Kidney tubule cell (primary cell): ENCODE results near the gene BPIFB2.
"Not testable (repeated sequence)": the region's sequence is repeated elsewhere in the genome, so short reads cannot be mapped to it uniquely, and the experiment has no call there.

Source experiments
- DNase-seq: peaks from one replicate; pipeline ENCODE4 v3.0.0-alpha.2; 2018; ENCODE audit warnings: low spot score

Gene BPIFB2

GRCh38 chr20:33034901-33035492 is 27.5 kb downstream of the BPIFB2 start:
- no peak for DNase-seq

GRCh38 chr20:33037456-33037855 is 30.0 kb downstream of the BPIFB2 start:
- no peak for DNase-seq

DNA sequence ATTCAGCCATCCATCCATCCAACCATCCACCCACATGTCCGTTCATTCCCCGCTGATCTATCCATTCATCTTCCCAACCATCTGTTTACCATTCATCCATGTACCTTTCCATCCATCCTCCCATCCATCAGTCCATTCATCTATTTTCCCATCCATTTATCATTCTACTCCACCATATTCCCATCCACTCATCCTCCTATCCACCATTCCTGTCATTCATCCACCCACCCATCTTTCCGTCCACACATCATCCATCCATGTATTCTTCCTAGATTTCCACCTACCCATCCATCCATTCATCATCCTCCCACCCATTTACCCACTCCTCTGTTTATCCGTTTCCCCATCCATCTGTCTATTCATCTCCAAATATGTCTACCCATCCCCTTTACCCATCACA is 30.7 kb downstream of the BPIFB2 start:
- no peak for DNase-seq

DNA sequence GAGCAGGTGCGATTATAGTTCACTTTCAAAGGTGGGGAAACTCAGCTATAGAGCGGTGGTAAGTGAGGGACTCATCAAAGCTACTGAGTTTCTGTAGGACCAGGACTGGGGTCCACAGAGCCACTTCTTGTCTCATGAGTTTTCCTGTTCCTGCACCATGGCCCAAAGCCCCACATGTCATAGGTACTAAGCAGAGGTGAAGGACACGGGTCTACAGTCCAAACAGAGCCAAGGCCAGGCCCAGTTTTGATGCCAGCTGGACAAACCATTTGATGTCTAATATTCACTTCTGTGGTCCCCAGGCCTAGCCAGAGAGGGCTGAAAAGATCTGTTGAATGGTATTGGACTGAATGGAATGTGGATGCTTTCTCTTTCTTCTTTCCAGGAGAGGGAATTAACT is 34.9 kb downstream of the BPIFB2 start:
- DNase-seq = no peak

GRCh38 chr20:33042983-33043730 is 35.7 kb downstream of the BPIFB2 start:
- no peak for DNase-seq

GRCh38 chr20:33043731-33044181 is 36.3 kb downstream of the BPIFB2 start:
- no peak for DNase-seq

DNA sequence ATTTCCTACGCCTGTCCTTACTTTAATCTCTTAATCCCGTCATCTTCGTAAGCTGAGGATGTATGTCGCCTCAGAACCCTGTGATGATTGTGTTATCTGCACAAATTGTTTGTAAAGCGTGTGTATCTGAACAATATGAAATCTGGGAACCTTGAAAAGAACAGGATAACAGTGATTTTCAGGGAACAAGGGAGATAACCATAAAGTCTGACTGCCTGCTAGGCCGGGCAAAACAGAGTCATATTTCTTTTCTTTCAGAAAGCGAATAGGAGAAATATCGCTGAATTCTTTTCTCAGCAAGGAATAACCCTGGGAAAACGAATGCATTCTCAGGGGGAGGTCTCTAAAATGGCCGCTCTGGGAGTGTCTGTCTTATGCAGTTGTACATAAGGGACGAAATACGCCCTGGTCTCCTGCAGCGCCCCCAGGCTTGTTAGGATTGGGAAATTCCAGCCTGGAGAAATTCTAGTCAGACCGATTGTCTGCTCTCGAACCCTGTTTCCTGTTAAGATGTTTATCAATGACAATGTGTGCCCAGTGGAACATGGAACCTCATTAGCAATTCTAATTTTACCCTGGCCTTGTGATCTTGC is 37.7 kb downstream of the BPIFB2 start:
- DNase-seq = not testable (repeated sequence)

DNA sequence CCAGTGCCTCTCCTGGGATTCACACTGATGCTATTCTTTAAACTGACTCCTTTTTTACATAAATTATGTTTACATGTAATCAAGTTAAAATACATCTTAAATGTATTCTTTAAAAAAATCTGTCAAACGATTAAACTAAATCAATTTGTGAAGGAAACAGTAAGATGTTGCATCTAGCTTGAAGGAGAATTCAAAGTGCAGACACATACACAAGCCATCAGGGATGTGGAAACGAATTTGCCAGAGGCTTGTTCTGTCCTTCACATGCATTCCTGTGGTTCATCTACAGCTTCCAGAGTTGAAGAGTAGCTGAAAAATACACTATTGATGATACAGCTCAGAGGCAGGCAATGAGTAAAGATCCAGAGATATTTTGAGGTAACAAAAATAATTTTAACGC is 38.9 kb downstream of the BPIFB2 start:
- DNase-seq = no peak

GRCh38 chr20:33051333-33051732 is 43.8 kb downstream of the BPIFB2 start:
- no peak for DNase-seq

GRCh38 chr20:33053291-33054106 is 46.0 kb downstream of the BPIFB2 start, which contains the start of gene BPIFB3:
Gene BPIFB3, plus strand, starts transcription at chr20:33053903. Its CDS starts 1,533 bp downstream, at chr20:33055436.
- DNase-seq = no peak

- no peak for DNase-seq
Measured at GRCh38 chr20:33054381-33054780, 46.9 kb downstream of the BPIFB2 start.

- no peak for DNase-seq
Measured at GRCh38 chr20:33054791-33055190, 47.3 kb downstream of the BPIFB2 start.

DNA sequence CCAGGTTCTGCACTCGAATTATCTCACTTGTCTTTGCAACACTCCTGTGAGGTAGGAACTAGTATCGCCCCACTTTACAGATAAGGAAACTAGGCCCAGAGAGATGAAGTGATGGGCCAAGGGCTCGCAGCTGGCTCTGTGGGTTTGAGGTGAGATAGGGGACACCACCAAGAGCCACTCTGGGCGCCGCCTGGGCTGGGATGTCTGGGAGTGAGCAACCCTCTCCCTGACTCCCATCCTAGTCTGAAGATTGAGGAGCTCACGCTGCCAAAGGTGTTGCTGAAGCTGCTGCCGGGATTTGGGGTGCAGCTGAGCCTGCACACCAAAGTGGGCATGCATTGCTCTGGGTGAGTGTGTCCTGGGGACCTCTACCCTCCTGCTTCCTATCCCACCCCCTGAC is 51.6 kb downstream of the BPIFB2 start:
- DNase-seq = no peak

GRCh38 chr20:33059741-33060390 is 52.4 kb downstream of the BPIFB2 start:
- DNase-seq = no peak

GRCh38 chr20:33061658-33062028 is 54.1 kb downstream of the BPIFB2 start:
- DNase-seq = no peak

GRCh38 chr20:33062105-33062824 is 54.8 kb downstream of the BPIFB2 start:
- no peak for DNase-seq

DNA sequence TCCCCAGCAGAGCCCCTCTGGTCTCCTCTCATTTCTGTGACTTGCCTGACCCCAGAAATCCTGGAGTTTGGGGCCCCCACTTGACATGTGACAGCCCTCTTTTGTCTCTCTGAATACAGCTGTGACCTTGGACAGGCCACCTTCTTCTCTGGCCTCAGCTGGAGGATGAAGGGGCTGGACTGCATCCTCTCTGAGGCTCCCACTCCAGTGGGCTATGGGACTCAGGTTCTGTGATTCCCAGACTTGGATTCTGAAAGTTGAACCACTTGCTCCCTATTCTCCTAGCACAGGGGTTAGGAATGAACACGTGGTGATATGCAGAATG is 55.3 kb downstream of the BPIFB2 start:
- no peak for DNase-seq

DNA sequence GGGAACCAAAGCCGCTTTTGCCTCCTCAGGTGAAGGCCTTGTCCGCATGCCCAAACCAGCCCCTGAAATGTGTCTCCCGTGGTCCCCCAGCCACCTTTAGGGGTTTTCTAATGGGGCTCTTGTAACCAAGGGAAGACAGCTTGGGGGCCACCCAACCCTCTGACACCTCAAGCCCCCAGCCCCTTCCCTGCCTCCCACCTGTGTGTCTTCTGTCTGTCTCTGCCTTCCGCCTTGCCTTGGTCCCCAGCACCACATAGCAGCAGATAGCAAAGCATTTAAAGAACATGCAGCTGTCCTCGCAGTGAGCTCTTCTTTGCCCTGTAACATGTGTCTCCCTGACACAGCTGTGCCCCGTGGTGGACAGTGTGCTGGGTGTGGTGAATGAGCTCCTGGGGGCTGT is 55.8 kb downstream of the BPIFB2 start:
- DNase-seq = no peak

DNA sequence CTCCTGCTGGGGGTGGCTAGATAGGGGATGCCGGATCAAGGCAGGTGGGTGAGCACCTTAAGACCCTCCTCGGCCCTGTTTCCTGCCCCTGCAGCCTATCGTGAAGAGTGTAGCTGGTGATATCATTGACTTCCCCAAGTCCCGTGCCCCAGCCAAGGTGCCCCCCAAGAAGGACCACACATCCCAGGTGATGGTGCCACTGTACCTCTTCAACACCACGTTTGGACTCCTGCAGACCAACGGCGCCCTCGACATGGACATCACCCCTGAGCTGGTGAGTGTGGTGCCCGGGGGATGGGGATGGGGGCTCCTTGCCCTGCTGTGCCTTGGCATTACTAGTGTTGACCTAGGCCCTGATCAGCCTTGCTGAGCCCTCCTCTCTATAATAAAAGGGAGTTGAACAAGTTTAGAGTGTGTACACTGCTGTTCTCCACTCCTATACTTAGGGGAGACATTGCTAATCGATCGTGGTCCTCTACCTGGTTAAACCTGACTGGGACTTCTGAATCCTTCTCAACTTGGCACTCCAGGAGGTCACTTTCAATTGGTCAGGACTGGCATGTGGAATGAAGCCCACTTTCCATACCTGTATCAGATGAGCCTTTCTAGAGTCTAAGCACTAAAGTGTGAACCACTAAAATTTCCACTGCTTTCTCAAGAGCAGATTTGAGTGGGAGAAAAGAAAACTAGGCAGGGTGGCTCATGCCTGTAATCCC is 57.2 kb downstream of the BPIFB2 start:
- no peak for DNase-seq

DNA sequence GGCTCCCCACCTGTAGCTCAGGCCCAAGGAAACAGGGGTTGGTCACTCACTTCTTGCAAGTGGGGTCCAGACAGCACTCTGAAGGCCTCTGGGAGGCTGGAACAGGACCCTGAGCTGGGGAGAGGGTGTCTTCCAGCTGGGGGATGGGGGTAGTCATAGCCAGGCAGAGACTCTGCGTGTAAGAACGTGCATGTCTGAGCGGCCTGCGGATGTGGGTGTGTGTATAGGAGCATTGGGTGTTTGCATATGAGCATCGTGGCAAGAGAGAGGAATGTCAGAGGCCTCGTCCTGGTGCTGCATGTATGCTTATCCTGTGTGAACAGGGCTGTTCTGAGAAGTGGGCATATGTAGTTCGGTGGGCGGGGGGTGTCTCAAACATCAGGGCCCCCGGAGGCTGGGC is 58.3 kb downstream of the BPIFB2 start:
- DNase-seq = no peak

- DNase-seq = no peak
Measured at GRCh38 chr20:33067806-33068205, 60.3 kb downstream of the BPIFB2 start.
